GM19452 (cell line): ENCODE data around the gene CNPY1.
"Not testable (repeated sequence)": the region's sequence is repeated elsewhere in the genome, so short reads cannot be mapped to it uniquely, and the experiment has no call there.

Experiments
- ATAC-seq: cut with Tn5 transposase; IDR thresholded peaks from one replicate; pipeline ENCODE4 v1.9.1; 2021; ENCODE audit not compliant: unreplicated experiment

The CNPY1 gene

GRCh38 chr7:155534691-155535090, 11.7 kb downstream of the CNPY1 start:
- ATAC-seq, result no peak

- no peak for ATAC-seq
These were observed 12.3 kb downstream of the CNPY1 start for GRCh38 chr7:155533827-155534690.

GRCh38 chr7:155533120-155533826, 13.1 kb downstream of the CNPY1 start:
- no peak for ATAC-seq

GRCh38 chr7:155532792-155533119, 13.6 kb downstream of the CNPY1 start:
- ATAC-seq, result no peak

GRCh38 chr7:155531681-155532080, 14.7 kb downstream of the CNPY1 start:
- no peak for ATAC-seq

GRCh38 chr7:155530601-155531000, 15.8 kb downstream of the CNPY1 start:
- ATAC-seq, result no peak

GRCh38 chr7:155529845-155530244, 16.5 kb downstream of the CNPY1 start:
- ATAC-seq, result no peak

GRCh38 chr7:155529346-155529745, 17.0 kb downstream of the CNPY1 start:
- no peak for ATAC-seq

GRCh38 chr7:155527664-155528063, 18.7 kb downstream of the CNPY1 start:
- no peak for ATAC-seq

- ATAC-seq, result no peak
These were observed 20.1 kb downstream of the CNPY1 start for GRCh38 chr7:155526225-155526624.

GRCh38 chr7:155524018-155524556, 22.3 kb downstream of the CNPY1 start:
- ATAC-seq, result no peak

- ATAC-seq, result no peak
These were observed 23.1 kb downstream of the CNPY1 start for GRCh38 chr7:155523168-155523675.

- no peak for ATAC-seq
These were observed 24.5 kb downstream of the CNPY1 start for GRCh38 chr7:155521743-155522398.

GRCh38 chr7:155521007-155521742, 25.2 kb downstream of the CNPY1 start:
- ATAC-seq, result no peak

GRCh38 chr7:155520114-155520513, 26.2 kb downstream of the CNPY1 start:
- no peak for ATAC-seq

- not testable (repeated sequence) for ATAC-seq
These were observed 27.0 kb downstream of the CNPY1 start for GRCh38 chr7:155519358-155519757.

GRCh38 chr7:155518633-155519032, 27.7 kb downstream of the CNPY1 start:
- ATAC-seq, result no peak

GRCh38 chr7:155517969-155518368, 28.4 kb downstream of the CNPY1 start:
- ATAC-seq, result no peak

- ATAC-seq, result no peak
These were observed 28.9 kb downstream of the CNPY1 start for GRCh38 chr7:155517452-155517851.

GRCh38 chr7:155516466-155516865, 29.9 kb downstream of the CNPY1 start:
- no peak for ATAC-seq

- ATAC-seq, result no peak
These were observed 31.0 kb downstream of the CNPY1 start for GRCh38 chr7:155515318-155515717.
